HCT116 (cell line): ENCODE results near the gene NOL4L.

Experiments used
- REST ChIP-seq: IDR thresholded peaks from 2 replicates; pipeline ENCODE4 v1.6.1; 2012; ENCODE audit warnings: low read depth
- TF ChIP-seq, protein P1 (sequence below), 3 experiments: fragments of 200-600 bp in 1 of 3; sonication (generic) in 1 of 3; IDR thresholded peaks in 2 of 3; conservative IDR thresholded peaks in 1 of 3; 2 replicates each; pipeline ENCODE4 v1.5.1; 2012 to 2017; ENCODE audit warnings: low read depth in 2 of 3, low read length in 2 of 3, antibody characterized with exemption in 1 of 3, borderline replicate concordance in 1 of 3, control low read depth in 1 of 3, mild to moderate bottlenecking in 1 of 3, mixed read lengths in 1 of 3, mixed run types in 1 of 3, moderate library complexity in 1 of 3; ENCODE audit not compliant: insufficient read depth in 1 of 3

- no peak for TF ChIP-seq REST
- TF ChIP-seq, protein P1, sequence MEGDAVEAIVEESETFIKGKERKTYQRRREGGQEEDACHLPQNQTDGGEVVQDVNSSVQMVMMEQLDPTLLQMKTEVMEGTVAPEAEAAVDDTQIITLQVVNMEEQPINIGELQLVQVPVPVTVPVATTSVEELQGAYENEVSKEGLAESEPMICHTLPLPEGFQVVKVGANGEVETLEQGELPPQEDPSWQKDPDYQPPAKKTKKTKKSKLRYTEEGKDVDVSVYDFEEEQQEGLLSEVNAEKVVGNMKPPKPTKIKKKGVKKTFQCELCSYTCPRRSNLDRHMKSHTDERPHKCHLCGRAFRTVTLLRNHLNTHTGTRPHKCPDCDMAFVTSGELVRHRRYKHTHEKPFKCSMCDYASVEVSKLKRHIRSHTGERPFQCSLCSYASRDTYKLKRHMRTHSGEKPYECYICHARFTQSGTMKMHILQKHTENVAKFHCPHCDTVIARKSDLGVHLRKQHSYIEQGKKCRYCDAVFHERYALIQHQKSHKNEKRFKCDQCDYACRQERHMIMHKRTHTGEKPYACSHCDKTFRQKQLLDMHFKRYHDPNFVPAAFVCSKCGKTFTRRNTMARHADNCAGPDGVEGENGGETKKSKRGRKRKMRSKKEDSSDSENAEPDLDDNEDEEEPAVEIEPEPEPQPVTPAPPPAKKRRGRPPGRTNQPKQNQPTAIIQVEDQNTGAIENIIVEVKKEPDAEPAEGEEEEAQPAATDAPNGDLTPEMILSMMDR (IDR thresholded peaks at IDR 0.05 in 2 of 3, conservative IDR thresholded peaks at IDR 0.05 in 1 of 3; ENCODE audit: borderline replicate concordance in 1 of 3, insufficient read depth in 1 of 3, low read depth in 2 of 3, low read length in 2 of 3) = no peak
Observed at GRCh38 chr20:32515631-32516101, 69.5 kb downstream of the NOL4L start.
